MM.1S (cell line): ENCODE measurements around the gene KIRREL3.

Experiments
- DNase-seq: peaks from one replicate; pipeline ENCODE4 v3.0.0-alpha.2; 2015
- H2AFZ ChIP-seq: fragments of 300-600 bp; sonication (generic); 2 replicates; pipeline ENCODE4 v1.6.0; 2016; ENCODE audit warnings: antibody characterized with exemption, low read length
- H3F3A ChIP-seq: fragments of 300-600 bp; sonication (generic); 2 replicates; pipeline ENCODE4 v1.6.1; 2016; ENCODE audit warnings: mild to moderate bottlenecking, antibody characterized with exemption, low read length, moderate library complexity, mixed read lengths; ENCODE audit not compliant: insufficient read depth
- H3K27ac ChIP-seq: fragments of 300-600 bp; sonication (generic); 2 replicates; pipeline ENCODE4 v1.5.1; 2016; ENCODE audit warnings: mild to moderate bottlenecking, low read length
- H3K27me3 ChIP-seq: fragments of 300-600 bp; sonication (generic); replicated peaks from 2 replicates; pipeline ENCODE4 v1.6.0; 2016; ENCODE audit warnings: low read length; ENCODE audit not compliant: insufficient read depth
- H3K36me3 ChIP-seq: fragments of 300-600 bp; sonication (generic); replicated peaks from 2 replicates; pipeline ENCODE4 v1.6.1; 2016; ENCODE audit warnings: mild to moderate bottlenecking, low read length, mixed read lengths; ENCODE audit not compliant: insufficient read depth
- H3K4me1 ChIP-seq: fragments of 300-600 bp; sonication (generic); 2 replicates; pipeline ENCODE4 v1.6.1; 2016; ENCODE audit warnings: low read length, mixed read lengths
- H3K4me2 ChIP-seq: fragments of 300-600 bp; sonication (generic); 2 replicates; pipeline ENCODE4 v1.6.0; 2016; ENCODE audit warnings: low read depth, low read length
- H3K4me3 ChIP-seq: fragments of 300-600 bp; sonication (generic); 2 replicates; pipeline ENCODE4 v1.5.1; 2016; ENCODE audit warnings: low read length, mixed read lengths
- H3K79me2 ChIP-seq: fragments of 300-600 bp; sonication (generic); 2 replicates; pipeline ENCODE4 v1.6.1; 2016; ENCODE audit warnings: mixed run types, low read length, mixed read lengths
- H3K9ac ChIP-seq: fragments of 300-600 bp; sonication (generic); 2 replicates; pipeline ENCODE4 v1.6.1; 2016; ENCODE audit warnings: low read length, mixed read lengths
- H3K9me2 ChIP-seq: fragments of 300-600 bp; sonication (generic); replicated peaks from 2 replicates; pipeline ENCODE4 v1.6.1; 2016; ENCODE audit warnings: mild to moderate bottlenecking, low read length, mixed read lengths; ENCODE audit not compliant: insufficient read depth
- H3K9me3 ChIP-seq: fragments of 300-600 bp; sonication (generic); replicated peaks from 2 replicates; pipeline ENCODE4 v1.6.1; 2016; ENCODE audit warnings: mild to moderate bottlenecking, low read length, mixed read lengths; ENCODE audit not compliant: insufficient read depth
- H4K20me1 ChIP-seq: fragments of 300-600 bp; sonication (generic); 2 replicates; pipeline ENCODE4 v1.6.1; 2016; ENCODE audit warnings: mild to moderate bottlenecking, low read length, moderate library complexity, mixed read lengths; ENCODE audit not compliant: insufficient read depth
- CTCF ChIP-seq: fragments of 300-600 bp; sonication (generic); IDR thresholded peaks from 2 replicates; pipeline ENCODE4 v1.5.1; 2016; ENCODE audit warnings: antibody characterized with exemption, low read length, mixed read lengths
- EZH2 ChIP-seq: fragments of 300-600 bp; sonication (generic); optimal IDR thresholded peaks from 2 replicates; pipeline ENCODE3; 2017; ENCODE audit warnings: low read depth, mild to moderate bottlenecking, antibody characterized with exemption, low read length, mixed read lengths
- EZH2phosphoT487 ChIP-seq: fragments of 300-600 bp; sonication (generic); IDR thresholded peaks from 2 replicates; pipeline ENCODE4 v1.6.1; 2018; ENCODE audit warnings: antibody characterized with exemption, low read length

KIRREL3 gene

GRCh38 chr11:126756855-126757254, 243.7 kb downstream of the KIRREL3 start:
- H3K27me3 ChIP-seq: no peaks in the 10 kb centered on the region
- no peak overlapping the region for H3K9ac ChIP-seq
- H3K4me3 ChIP-seq: no peak overlapping the region
- DNase-seq: no peak
- H3K9me3 ChIP-seq: no peaks in the 10 kb centered on the region
- no peak overlapping the region for H3K4me2 ChIP-seq
- no peaks in the 10 kb centered on the region for H3K79me2 ChIP-seq
- H3F3A ChIP-seq: no peaks in the 10 kb centered on the region
- no peak for TF ChIP-seq CTCF
- TF ChIP-seq EZH2phosphoT487: no peak
- H4K20me1 ChIP-seq: no peaks in the 10 kb centered on the region
- no peak overlapping the region for H2AFZ ChIP-seq
- no peaks in the 10 kb centered on the region for H3K4me1 ChIP-seq
- H3K27ac ChIP-seq: no peak overlapping the region
- H3K36me3 ChIP-seq: no peaks in the 10 kb centered on the region
- H3K9me2 ChIP-seq: no peaks in the 10 kb centered on the region

GRCh38 chr11:126756421-126756820, 244.1 kb downstream of the KIRREL3 start:
- H3K4me3 ChIP-seq: no peak overlapping the region
- no peak for DNase-seq
- H3K4me2 ChIP-seq: no peak overlapping the region
- no peaks in the 10 kb centered on the region for H3F3A ChIP-seq
- no peaks in the 10 kb centered on the region for H3K4me1 ChIP-seq
- H2AFZ ChIP-seq: no peak overlapping the region
- H3K36me3 ChIP-seq: no peaks in the 10 kb centered on the region
- no peaks in the 10 kb centered on the region for H3K79me2 ChIP-seq
- no peaks in the 10 kb centered on the region for H3K9me2 ChIP-seq
- no peaks in the 10 kb centered on the region for H4K20me1 ChIP-seq
- TF ChIP-seq EZH2: no peak
- TF ChIP-seq CTCF: no peak
- TF ChIP-seq EZH2phosphoT487: no peak
- no peak overlapping the region for H3K9ac ChIP-seq
- H3K27me3 ChIP-seq: no peaks in the 10 kb centered on the region
- H3K9me3 ChIP-seq: no peaks in the 10 kb centered on the region
- H3K27ac ChIP-seq: no peak overlapping the region

GRCh38 chr11:126755526-126755925, 245.0 kb downstream of the KIRREL3 start:
- Histone ChIP-seq H3K4me3 (no peak overlapping the region), H2AFZ (no peak overlapping the region), H3K9me3 (no peaks in the 10 kb centered on the region), H3K79me2 (no peaks in the 10 kb centered on the region), H3K27ac (no peak overlapping the region), H3K9ac (no peak overlapping the region), H3K4me2 (no peak overlapping the region), H3K4me1 (no peaks in the 10 kb centered on the region), H3F3A (no peaks in the 10 kb centered on the region), H4K20me1 (no peaks in the 10 kb centered on the region), H3K27me3 (no peaks in the 10 kb centered on the region), H3K36me3 (no peaks in the 10 kb centered on the region), H3K9me2 (no peaks in the 10 kb centered on the region)
- no peak for DNase-seq
- TF ChIP-seq EZH2phosphoT487: no peak
- TF ChIP-seq EZH2: no peak
- no peak for TF ChIP-seq CTCF
